ENCODE results near the gene ATP5PD.
A peak's percentile ranks its signal among the peaks of the same experiment; 100 is the strongest.
"Not testable (repeated sequence)": the region's sequence is repeated elsewhere in the genome, so short reads cannot be mapped to it uniquely, and the experiment has no call there.

The ATP5PD gene

DNA sequence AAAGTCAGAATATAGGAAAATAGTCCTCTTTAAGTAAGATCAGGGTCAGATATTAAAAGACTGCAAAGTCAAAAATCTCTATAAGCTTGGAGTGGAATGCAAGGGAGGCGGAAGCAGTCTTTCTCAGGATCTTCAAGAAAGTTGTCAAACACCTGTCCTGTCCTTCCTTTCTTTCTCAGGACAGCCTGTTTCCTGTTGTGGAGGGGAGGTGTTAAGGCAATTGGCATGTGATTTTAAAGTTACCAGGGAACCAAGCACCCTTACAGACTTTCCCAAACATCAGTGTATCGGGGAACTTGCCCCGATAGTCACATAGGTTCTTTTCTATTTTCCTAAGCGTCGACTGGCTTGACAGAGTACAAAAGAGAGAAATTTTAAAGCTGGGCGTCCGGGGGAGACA, 2.1 kb downstream of the ATP5PD start:
- TF ChIP-seq POLR2AphosphoS5 (IDR thresholded peaks at IDR 0.05; ENCODE audit: low read depth, low read length) (no peak), TAF1 (IDR thresholded peaks at IDR 0.05; ENCODE audit: borderline replicate concordance, low read depth, low read length) (no peak), POLR2A (IDR thresholded peaks at IDR 0.05; ENCODE audit: low read depth, low read length) (no peak)
- no peak for FAIRE-seq

DNA sequence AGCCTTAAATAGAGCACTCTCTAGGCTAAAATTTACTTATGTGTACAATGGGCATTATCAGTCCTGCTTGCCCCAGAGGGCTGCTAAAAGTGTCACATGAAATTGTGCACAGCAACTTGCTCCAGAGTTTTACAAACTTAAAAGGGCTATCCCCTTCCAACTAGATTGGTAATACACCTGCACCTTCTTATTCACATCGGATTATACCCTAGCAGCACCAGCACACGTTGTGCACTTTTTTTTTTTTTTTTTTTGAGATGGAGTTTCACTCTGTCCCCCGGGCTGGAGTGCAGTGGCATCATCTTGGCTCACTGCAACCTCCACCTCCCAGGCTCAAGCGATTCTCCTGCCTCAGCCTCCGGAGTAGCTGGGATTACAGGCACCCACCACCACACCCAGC, 3.0 kb downstream of the ATP5PD start:
- not testable (repeated sequence) for FAIRE-seq; DNase-seq (ENCODE audit: insufficient read length)

More for the DNA sequence above, 2.1 kb downstream of the ATP5PD start:
- no peak for DNase-seq (ENCODE audit: insufficient read length)

DNA sequence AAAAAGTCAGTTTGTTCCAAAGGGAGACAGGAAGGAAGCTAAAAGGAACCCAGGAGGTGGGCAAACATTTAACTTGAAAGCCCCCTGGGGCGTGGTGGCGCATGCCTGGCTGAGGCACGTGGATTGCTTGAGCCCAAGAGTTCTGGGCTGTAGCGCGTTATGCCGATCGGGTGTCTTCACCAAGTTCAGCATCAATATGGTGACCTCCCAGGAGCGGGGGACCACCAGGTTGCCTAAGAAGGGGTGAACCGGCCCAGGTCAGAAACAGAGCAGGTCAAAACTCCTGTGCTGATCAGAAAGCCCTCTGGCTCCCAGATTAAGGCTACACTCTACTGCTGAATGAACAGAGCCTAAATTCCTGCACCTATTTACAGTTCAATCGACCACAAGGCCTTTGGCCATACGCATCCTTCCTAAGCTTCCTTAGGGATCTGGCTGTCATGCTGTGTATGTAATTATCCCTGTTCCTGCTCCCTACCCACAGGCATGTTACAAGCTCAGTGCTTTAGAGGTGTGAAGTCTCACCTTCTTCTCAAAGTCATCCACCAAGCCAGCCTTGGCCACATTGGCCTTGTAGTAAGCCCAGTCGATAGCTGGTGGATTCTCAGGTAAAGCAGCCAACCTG, 5.0 kb downstream of the ATP5PD start:
- no peak for FAIRE-seq
- TF ChIP-seq POLR2A (IDR thresholded peaks at IDR 0.05; ENCODE audit: low read depth, low read length) (no peak), POLR2AphosphoS5 (IDR thresholded peaks at IDR 0.05; ENCODE audit: low read depth, low read length) (no peak), TAF1 (IDR thresholded peaks at IDR 0.05; ENCODE audit: borderline replicate concordance, low read depth, low read length) (no peak)

DNA sequence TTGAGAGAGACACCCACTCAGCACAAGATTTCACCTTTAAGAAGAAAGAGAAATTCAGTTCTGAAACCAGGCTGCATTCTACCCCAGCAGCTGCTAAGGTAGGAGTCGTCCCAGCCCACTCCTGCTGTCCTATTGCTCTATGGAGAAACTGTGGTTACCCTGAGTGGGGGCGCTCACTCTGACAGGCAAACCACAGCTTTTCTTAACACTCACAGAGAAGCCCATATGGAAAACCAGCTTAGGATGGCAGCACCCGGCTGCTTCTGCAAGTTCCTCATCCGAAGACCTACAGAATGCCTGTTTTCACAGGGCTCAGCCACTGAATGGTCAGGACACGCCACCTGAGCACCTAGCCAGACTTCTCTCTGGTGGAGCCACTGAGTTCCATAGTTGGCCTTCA, 7.5 kb downstream of the ATP5PD start:
- TF ChIP-seq POLR2A (IDR thresholded peaks at IDR 0.05; ENCODE audit: low read depth, low read length) (no peak), POLR2AphosphoS5 (IDR thresholded peaks at IDR 0.05; ENCODE audit: low read depth, low read length) (no peak), TAF1 (IDR thresholded peaks at IDR 0.05; ENCODE audit: borderline replicate concordance, low read depth, low read length) (no peak)
- DNase-seq (ENCODE audit: insufficient read length) = no peak
- FAIRE-seq = no peak

More for the DNA sequence above, 5.0 kb downstream of the ATP5PD start:
- no peak for DNase-seq (ENCODE audit: insufficient read length)

DNA sequence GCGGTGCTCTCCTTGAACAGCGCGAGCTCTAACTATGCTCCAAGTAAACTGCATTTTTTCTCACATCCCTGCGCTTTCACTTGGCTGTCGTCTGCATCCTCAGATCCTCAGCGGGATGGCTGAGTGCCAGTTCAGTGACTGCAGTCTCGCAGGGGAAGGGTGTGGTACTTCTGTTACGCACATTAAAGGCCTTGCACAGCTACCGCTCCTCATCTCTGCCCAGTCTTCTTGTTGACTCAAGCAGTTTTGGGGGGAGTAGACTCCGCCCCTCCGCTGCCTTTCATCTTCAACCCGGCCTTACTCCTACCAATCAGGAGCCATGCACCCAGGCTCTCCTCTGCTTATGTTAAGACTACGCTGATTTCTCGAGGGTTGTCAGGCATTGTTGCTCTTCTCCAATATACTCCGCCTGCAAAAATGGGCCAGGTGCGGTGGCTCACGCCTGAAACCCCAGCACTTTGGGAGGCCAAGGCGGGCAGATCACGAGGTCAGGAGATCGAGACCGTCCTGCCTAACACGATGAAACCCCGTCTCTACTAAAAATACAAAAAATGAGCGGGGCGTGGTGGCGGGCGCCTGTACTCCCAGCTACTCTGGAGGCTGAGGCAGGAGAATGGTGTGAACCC, 10.0 kb downstream of the ATP5PD start:
- FAIRE-seq (no peak), DNase-seq (ENCODE audit: insufficient read length) (no peak)
- TF ChIP-seq POLR2A (IDR thresholded peaks at IDR 0.05; ENCODE audit: low read depth, low read length) = no peak
- TF ChIP-seq TAF1 (IDR thresholded peaks at IDR 0.05; ENCODE audit: borderline replicate concordance, low read depth, low read length) = no peak
- no peak for TF ChIP-seq POLR2AphosphoS5 (IDR thresholded peaks at IDR 0.05; ENCODE audit: low read depth, low read length)

DNA sequence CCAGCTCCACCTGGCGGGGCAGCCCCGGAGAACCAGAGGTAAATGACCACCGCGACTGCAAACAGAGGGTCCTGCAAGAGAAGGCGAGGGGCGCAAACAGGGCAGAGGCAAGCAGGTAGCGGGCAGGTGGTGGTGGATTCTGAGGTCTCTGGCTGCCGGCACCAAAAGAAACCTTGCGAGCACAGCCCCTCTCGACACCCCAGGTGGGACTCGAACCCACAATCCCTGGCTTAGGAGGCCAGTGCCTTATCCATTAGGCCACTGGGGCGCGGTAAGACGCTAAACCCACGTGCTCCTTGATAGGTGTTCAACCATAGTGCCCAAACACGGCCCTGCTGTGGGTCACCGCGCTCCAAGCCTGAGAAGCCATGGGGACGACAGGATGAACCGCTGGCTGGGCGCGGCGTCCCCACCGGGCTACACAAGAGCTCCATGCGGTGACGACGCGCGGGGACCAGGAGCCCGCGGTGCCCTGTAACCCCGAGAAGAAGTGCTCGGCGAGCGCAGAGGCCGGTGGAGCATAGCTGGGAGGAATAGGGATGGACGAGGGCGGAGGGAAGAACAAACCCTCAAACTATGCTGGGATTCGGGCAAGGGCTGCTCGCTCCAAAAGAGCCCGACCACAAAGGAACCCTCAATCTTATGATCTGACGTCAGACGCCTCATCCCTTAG, 12.4 kb downstream of the ATP5PD start:
- no peak for TF ChIP-seq TAF1 (IDR thresholded peaks at IDR 0.05; ENCODE audit: borderline replicate concordance, low read depth, low read length)
- TF ChIP-seq POLR2A (IDR thresholded peaks at IDR 0.05; ENCODE audit: low read depth, low read length) = no peak; the same call in 1 of the 2 replicates
- no peak for TF ChIP-seq POLR2AphosphoS5 (IDR thresholded peaks at IDR 0.05; ENCODE audit: low read depth, low read length)
- FAIRE-seq (peak; percentile 46), DNase-seq (ENCODE audit: insufficient read length) (peak; percentile 70)

DNA sequence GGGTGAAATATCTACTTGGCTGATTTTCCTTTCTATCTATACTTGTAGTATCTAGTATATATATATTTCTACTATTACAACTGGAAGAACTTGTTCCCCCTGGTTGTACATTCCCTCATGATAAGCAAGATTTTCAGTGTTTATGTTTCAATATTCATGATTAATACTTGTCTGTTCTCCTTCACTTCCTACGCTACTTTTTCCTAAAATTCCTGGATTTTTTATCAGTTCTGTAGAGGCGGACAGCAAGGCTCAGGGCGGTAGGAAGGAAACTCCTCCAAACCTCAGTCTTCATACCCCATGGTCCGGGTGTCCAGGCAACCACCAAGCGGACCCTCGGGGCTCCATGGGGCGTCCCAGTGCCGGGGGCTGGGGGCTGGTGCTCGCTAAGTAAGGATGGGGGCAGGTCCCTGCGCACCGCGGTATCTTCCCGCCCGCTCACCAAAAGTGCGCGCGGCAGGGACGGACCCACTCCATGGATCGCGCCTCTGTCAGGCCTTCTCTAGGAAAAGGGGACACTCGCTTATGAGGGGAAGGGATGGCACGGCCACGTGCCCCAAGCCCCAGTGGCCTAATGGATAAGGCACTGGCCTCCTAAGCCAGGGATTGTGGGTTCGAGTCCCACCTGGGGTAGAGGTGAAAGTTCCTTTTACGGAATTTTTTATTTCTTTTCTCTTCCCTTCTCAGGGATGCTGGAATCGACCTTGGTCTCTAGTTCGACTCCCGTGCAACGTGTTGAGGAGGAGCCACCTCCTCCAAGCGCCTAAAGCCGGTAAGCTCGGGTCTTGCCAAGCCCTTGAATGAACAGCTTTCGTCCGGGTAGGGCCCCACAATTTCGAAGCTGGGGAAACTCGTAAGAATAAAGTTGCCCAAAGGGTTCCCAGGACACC, 13.2 kb downstream of the ATP5PD start:
- FAIRE-seq (peak; percentile 92), DNase-seq (ENCODE audit: insufficient read length) (peak; percentile 65)
- TF ChIP-seq POLR2A (IDR thresholded peaks at IDR 0.05; ENCODE audit: low read depth, low read length) (peak; percentile 4; the same call in 1 of the 2 replicates), TAF1 (IDR thresholded peaks at IDR 0.05; ENCODE audit: borderline replicate concordance, low read depth, low read length) (no peak), POLR2AphosphoS5 (IDR thresholded peaks at IDR 0.05; ENCODE audit: low read depth, low read length) (no peak; the same call in 1 of the 2 replicates)

DNA sequence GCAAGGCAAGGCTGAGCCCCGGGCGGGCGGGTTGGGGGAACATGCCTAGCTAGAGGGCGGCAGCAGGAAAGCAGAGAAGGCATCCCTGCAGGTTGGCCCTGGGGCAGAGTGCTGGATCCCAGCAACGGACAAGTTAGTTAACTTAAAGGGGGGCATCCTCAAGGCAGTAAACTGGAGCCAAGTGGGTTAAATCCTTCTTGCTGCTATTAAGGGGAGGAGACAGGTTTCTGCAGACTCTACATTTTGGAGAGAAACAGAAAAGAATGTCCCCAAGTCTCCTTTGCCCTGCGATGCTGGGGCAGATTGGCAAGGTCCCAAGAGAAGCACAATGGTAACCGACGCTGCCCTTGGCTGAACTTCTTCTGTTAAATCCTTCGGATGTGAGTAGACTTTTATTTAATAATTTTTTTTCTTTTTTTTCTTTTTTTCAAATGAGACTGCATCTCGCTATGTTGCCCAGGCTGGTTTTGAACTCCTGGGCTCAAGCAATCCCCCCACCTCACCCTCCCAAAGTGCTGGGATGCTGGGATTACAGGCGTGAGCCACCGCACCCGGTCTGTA, 14.0 kb downstream of the ATP5PD start:
- FAIRE-seq (no peak), DNase-seq (ENCODE audit: insufficient read length) (no peak)
- TF ChIP-seq POLR2A (IDR thresholded peaks at IDR 0.05; ENCODE audit: low read depth, low read length) = no peak

DNA sequence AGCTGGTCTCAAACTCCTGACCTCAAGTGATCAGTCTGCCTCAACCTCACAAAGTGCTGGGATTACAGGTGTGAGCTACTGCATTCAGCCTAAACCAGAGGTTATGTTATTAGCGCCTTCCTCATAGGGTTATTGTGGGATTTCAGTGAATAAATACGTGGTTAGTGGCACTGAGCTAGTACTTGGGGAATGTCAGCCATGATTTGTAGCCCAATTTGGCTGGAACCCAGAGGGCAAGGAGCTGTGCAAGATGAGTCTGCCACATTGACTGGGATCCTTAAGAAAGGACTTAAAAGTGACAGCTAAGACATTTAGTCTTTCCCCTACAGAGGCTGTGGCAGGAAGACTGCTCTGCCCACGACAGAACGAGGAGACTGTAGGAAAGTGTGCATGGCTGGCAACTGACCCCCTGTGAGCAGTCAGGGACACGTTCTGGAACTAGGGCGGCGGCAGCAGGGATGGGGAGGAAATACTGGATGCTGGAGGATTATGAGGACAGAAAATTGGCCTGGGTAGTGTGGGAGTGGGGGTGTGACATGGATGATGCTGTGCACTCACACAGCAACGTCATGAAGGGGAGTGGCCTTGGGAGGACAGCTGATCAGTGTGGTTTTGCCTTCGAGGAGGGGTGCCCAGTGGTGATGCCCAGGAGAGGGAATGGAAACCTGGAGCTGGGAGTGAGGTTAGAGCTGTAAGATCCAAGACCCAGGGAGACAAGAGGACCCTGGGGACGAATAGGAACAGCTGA, 14.6 kb downstream of the ATP5PD start:
- TF ChIP-seq TAF1 (IDR thresholded peaks at IDR 0.05; ENCODE audit: borderline replicate concordance, low read depth, low read length) (no peak), POLR2A (IDR thresholded peaks at IDR 0.05; ENCODE audit: low read depth, low read length) (no peak), POLR2AphosphoS5 (IDR thresholded peaks at IDR 0.05; ENCODE audit: low read depth, low read length) (no peak)
- FAIRE-seq (peak; percentile 84), DNase-seq (ENCODE audit: insufficient read length) (no peak)

DNA sequence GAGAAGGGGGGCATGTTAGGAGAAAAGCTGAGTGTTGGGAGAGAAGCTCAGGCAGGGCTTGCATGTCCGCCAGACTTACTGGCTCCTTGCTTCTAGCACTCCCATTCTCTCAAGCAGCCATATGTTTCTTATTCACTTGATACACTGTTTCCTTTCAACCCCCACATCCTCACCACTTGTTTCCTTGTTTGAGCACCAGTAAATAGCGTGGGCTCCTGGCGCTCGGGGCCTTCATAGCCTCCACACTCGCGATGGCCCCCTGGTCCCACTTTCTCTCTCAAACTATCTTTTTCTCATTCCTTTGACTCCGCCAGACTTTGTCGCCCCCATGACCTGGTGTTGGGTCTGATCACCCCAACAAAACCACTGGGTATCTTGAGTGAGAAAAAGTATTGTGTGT, 16.6 kb downstream of the ATP5PD start:
- FAIRE-seq = no peak
- TF ChIP-seq POLR2AphosphoS5 (IDR thresholded peaks at IDR 0.05; ENCODE audit: low read depth, low read length) (no peak), POLR2A (IDR thresholded peaks at IDR 0.05; ENCODE audit: low read depth, low read length) (no peak), TAF1 (IDR thresholded peaks at IDR 0.05; ENCODE audit: borderline replicate concordance, low read depth, low read length) (no peak)
- no peak for DNase-seq (ENCODE audit: insufficient read length)

DNA sequence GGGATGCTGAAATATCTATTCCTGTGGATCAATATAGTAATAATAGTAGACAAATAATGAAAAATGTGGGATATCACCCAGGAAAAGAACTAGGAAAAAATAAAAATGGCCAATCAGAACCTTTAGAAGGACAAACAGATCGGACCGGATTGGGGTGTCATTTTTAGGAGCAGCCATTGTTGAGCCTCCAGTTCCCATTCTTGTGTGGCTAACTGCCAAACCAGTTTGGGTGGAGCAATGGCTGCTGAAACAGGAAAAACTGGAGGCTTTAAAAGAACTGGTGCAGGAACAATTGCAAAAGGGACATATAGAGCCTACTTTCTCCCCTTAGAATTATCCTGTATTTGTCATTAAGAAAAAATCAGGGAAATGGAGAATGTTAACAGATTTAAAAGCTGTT, 20.1 kb downstream of the ATP5PD start:
- FAIRE-seq; DNase-seq (ENCODE audit: insufficient read length): not testable (repeated sequence)

DNA sequence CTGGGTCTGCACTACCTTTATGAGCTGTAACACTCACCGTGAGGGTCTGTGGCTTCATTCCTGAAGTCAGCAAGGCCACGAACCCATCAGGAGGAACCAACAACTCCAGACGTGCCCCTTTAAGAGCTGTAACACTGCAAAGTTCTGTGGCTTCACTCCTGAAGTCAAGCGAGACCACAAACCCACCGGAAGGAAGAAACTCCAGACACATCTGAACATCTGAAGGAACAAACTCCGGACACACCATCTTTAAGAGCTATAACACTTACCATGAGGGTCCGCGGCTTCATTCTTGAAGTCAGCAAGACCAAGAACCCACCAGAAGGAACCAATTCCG, 21.4 kb downstream of the ATP5PD start:
- FAIRE-seq; DNase-seq (ENCODE audit: insufficient read length): not testable (repeated sequence)

Data from GM12892 (cell line).